HG03520 (cell line): Measurements from ENCODE around the gene NEIL1.
"Not testable (repeated sequence)": the region's sequence is repeated elsewhere in the genome, so short reads cannot be mapped to it uniquely, and the experiment has no call there.

ENCODE experiments used
- ATAC-seq: cut with Tn5 transposase; IDR thresholded peaks from one replicate; pipeline ENCODE4 v1.9.1; 2021; ENCODE audit warnings: mild to moderate bottlenecking, moderate library complexity; ENCODE audit not compliant: unreplicated experiment

NEIL1 gene

DNA sequence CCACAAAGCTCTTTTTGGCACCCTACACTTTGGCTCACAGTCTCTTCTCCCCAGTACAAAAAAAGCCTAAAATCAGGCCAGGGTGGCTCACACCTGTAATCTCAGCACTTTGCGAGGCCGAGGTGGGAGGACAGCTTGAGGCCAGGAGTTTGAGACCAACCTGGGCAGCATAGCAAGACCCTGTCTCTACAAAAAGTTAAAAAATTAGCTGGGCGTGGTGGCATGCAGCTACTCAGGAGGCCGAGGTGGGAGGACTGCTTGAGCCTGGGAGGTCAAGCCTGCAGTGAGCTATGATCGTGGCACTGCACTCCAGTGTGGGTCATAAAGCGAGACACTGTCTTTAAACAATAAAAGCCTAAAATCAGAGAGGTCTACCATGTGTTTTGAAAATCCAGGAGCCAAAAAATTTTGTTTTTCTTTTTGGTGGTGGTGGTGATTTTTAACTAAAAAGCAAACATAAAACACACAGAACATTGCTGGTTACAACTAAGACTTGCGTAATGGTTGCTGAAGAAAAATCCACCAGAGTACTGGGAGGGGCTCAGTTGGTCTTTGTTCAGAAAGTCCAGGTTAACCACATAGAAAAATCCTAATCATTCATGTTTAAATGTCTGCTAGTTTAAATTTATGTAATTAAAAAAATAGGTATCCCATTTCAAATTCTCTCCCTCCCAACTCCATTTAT is 23.2 kb downstream of the NEIL1 start:
- no peak for ATAC-seq

DNA sequence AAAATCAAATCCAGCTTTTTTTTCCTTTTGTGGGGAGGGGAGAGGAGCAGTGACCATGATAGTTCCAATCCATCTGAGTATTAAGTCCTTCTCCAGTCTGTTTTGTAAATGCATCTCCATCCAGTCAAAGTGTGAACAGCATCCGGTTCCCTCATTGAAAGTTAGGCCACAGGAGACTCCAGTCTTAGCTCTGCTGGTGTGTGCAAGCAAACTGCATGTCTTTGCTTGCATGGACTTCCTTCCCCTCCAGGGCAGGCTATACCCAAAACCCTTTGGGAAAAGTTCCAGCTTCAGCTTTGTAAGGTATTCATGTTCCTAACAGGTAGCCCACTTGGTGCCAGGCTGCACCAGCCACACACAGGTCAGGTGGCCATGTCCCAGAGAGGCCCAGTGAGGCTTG is 24.6 kb downstream of the NEIL1 start:
- ATAC-seq: no peak

DNA sequence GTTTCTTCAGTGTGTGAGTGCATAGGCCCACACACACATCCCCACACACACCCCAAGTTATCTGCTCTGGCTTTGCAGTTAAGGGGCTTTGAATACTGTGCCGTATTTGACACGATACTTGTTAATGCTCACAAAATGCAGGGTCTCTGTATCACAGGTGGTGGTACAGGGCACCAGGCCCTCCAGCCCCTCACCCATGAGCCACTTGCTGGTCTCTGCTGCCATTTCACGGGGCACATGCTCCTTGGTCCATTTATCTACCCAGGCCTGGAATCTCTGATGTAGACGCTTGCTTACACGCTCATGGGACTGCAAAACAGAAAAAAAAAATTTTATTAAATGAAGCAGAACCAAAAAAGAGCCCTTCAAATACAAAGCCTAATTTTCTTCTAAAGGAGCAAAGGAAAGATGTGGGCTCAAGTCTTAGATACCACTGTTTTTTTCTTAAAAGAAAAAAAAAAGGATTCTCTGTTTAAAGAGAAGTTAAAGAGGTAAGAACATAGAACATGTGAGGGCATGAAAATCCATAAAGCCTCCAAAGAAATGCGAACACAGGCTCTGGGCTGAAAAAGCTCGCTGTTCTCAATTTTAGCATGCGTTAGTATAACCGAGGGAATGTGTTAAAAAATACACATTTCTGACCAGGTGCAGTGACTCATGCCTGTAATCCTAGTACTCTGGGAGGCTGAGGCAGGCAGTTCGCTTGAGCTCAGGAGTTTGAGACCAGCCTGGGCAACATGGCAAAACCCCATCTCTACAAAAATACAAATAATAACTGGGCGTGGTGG is 25.3 kb downstream of the NEIL1 start:
- no peak for ATAC-seq

DNA sequence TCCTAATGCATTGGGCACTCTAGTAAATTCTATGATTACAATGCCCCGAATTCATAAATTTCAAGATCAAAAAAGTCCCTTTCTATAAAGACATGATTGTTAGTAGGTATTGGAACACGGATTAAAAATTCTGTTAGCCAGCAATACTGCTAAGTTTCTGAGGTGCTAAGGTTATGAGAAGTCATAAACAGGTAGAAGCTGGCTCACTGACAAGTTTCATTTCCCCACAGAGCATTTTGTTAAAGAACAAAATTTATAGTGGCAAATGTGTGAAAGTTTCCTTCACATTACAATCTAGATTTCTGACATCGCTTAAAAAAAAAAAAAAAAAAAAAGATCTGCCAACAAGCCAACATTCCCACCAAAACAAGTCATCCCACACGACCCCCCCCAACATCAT is 33.9 kb downstream of the NEIL1 start:
- ATAC-seq: no peak

DNA sequence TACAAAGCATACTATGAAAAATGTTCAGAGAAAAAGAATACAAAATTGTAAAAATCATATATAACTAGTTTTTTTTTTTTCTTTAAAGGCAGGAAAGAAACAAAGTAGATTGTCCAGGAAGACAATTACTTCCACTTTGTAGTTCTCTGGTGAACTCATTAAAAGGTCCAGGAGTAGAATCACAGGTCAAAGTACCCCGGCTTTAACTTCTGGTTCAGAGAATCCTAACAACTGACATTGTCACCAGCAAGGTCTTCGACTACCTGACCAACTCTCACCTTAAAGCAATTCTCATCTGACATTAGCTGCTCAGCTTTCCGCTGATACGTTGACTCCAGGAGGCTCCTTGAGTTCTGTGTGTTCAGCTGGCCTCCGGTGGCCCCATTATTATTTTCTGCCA is 37.1 kb downstream of the NEIL1 start:
- ATAC-seq: not testable (repeated sequence)

DNA sequence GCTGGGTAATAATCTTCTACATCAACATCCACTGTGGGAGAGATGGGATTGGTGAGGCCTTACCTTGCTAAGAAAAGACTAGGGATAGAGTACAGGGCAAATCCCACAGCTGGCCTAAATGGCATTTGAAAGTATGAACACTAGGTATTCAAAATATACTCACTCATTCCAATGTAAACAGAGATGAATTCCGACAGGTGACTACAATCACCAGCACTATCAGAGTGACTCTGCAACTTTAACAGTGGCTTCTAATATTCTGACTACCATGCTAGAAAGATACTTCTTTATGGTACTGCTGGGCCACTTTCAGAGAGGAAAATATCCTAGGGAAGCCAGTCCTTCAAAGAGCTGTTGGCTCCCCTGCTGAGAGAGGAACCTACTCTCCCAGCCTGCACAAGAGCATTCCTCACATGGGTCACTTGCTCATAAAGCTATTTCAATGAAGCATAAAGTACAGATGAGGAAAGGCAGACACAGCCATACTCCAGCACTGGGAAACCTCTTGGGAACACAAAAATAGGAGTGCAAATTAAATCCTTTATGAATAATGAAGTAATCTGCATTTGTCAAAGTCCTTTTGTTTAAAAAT is 43.0 kb downstream of the NEIL1 start:
- no peak for ATAC-seq

DNA sequence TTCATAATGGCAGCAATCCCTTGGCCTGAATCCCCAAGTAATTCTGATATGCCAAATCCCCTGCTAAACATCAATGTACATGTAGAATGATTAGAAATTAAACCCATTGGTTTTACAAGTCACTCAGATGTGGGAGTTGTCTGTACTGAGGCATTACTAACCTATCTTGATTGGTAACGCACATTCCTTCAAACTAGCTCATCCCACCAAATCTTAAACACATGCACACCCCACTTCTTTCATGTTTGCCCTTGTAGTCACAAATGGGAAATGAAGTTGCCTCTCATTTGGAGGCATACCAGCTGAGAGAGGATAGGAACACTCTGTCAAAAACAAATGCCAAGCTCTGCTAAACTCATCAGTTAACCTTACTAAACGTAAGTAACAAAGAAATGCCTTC is 50.7 kb downstream of the NEIL1 start:
- ATAC-seq: no peak

DNA sequence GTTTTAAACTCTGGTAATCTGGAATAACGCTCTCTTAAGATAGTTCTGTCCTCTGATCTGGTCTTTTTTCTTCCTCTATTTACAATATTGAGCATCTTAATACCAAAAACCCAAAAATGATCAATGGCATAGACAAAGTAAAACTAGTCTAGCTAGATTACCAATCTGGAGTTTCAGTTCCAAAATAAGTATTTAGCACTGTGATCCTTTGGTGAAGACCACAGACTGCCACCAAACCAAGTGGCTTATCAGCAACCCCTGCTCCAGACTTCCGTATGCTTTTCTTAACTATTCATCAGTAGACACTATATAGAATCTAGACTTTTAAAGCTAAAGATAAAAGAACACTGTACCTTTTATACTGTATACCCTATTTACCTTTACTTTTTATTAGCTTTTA is 57.1 kb downstream of the NEIL1 start:
- no peak for ATAC-seq
